ENCODE results near the gene NECAB2.
"Not testable (repeated sequence)": the region's sequence is repeated elsewhere in the genome, so short reads cannot be mapped to it uniquely, and the experiment has no call there.

NECAB2 gene

DNA sequence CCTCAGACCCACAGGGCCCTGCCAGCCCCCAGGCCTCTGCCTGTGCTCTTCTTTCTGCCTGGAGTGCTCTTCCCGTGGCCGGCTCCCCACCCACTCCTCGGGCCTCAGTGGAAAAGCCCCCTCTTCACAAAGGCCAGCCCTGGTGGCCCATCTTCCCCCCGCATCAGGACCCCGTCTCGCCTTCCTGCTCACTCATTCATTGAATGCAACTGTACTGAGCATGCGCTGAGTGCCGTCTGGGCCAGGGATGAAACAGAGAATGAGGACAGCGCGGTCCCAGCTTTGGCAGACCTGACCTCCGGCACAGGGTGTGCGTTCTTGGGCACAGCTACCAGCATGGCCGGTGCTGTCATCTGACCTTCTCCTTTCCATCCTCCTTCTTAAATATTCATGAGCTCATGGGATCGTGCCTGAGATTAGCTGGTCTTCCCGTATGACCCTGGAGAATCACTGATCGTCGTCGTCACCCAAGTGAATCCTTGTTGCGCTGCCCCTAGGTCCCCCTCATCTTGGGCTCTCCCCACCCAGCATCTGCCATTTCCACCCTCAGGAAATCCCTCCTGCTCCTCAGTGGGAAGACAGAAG is 31.4 kb upstream of the NECAB2 start:
- no peak for DNase-seq

DNA sequence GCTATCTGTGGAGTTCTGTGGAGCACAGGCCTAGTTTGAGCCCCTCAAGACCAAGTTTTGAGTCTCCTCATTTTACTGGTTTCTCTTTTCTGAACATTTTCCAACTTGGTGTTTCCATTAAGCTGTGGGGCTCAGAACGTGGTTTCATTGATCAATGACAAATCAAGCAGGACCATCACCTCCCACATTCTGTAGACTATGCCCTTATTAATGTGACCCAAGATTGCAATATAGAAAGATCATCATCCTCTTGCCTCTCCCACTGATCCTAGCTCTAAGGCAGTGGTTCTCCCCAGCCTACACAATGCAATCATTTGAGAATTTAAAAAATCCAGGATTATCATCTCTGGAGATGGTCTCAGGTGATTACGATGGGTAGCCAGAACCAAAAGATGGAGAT is 30.8 kb upstream of the NECAB2 start:
- DNase-seq = no peak

DNA sequence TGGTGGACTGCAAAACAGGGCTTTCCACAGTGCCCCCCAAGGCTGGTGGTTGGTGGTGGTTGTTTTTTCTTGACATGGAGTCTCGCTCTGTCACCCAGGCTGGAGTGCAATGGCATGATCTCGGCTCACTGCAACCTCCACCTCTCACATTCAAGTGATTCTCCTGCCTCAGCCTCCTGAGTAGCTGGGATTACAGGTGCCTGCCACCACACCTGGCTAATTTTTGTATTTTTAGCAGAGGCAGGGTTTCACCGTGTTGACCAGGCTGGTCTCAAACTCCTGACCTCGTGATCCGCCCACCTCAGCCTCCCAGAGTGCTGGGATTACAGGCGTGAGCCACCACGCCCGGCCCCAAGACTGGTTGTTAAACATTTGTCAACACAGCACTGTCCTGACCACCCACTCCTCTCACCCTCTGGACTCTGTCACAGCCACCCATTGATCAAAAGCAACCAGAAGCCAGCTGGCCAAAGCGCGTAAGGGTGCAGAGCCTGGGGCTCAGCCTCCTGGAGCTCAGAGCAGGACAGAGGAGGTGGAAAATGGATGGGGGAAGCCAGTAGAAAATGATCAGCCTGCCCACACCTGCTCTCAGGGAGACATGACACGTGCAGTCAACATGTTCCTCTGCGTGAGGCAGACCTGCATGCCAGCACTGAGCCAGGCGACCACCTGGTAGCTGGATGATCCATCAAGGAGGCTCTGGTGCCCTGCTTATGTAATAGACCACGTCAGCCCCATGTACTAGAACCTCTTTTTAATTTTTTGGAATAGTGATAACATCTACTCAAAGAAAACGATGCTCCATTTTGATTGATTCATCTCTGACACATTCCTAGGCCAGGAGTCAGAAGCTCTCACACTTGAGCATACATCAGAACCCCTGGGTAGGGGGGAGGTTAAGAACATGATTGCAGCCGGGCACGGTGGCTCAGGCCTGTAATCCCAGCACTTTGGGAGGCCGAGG is 29.8 kb upstream of the NECAB2 start:
- DNase-seq = no peak

DNA sequence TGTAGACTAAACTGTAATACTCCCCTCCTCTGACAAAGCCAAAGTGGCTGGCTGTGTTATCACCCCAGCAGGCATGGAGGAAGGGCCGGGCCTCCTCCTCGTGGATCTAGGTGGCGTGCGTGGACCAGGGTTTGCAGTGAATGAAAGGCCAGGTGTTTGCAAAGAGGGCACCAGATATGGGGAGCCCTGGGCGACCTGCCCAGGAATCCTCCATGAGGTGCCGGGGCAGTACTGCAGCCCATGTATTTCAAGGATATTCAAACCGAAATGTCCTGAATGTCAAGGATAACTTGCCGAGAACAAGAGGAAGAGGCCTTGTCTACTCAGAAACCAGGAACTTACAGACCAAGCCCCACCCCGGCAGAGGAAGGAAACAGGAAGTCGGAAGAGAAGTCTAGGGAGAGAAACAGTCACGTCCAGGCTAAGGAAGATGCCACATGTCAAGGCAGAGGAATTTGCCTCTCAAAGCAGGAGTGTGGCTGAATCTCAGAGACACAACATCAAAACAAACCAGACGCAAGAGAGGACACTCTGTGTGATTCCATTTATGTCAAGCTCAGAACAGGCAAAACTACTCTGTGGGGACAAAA is 28.7 kb upstream of the NECAB2 start:
- DNase-seq = peak; percentile 61 to 82 (median 78)

- no peak for DNase-seq
Observed at GRCh38 chr16:83940119-83940518, 27.9 kb upstream of the NECAB2 start.

GRCh38 chr16:83940630-83941378 is 27.2 kb upstream of the NECAB2 start:
- no peak for DNase-seq

GRCh38 chr16:83941546-83941945 is 26.5 kb upstream of the NECAB2 start:
- not testable (repeated sequence) for DNase-seq

DNA sequence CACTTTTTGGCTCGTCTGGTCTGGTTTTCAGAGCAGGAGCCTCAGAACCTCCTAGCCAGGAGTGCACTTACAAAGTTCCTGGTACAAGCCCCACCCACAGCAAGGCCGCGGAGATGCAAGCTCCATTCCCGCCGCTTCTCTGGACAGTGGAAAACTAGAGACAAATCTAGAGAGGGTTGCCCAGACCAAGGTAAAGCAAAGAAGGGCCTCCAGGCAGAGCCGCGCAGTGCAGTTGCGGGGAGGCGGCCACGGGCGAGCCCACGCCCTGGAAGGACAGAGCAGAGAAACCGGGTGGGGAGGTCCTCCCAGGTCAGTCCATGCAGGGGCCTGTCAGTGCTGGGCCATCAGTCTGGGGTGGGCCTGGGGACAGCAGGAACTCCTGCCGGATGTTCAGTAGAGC is 26.0 kb upstream of the NECAB2 start:
- no peak for DNase-seq

DNA sequence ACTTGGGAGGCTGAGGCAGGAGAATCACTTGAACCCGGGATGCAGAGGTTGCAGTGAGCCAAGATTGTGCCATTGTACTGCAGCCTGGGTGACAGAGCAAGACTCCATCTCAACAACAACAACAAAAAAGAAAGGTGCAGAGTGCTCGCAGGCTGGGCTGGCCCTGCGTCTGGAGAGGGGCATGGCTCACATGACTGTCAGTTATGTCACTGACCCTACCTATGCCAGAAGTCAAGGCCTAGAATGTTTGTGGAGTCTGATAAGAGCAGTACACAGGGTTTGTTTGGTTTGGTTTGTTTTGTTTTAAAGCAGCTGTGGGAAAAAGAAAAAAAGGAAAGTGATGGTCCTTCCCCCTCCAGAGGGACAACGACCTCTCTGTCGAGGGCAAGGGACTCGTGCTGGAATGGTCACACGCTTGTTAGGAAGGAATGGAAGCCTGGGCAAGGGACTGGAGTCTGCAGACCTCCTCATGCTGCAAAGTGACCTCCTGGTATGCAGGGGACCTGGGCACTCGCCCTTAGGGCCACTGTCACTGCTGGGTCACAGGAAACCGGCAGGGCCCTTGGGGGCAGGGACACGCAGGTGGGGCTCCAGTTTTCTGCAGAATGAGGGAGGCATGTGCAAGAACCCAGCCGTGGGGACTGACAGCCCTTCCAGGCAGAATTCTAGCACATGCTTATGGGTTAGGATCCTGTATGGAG is 25.1 kb upstream of the NECAB2 start:
- no peak for DNase-seq

DNA sequence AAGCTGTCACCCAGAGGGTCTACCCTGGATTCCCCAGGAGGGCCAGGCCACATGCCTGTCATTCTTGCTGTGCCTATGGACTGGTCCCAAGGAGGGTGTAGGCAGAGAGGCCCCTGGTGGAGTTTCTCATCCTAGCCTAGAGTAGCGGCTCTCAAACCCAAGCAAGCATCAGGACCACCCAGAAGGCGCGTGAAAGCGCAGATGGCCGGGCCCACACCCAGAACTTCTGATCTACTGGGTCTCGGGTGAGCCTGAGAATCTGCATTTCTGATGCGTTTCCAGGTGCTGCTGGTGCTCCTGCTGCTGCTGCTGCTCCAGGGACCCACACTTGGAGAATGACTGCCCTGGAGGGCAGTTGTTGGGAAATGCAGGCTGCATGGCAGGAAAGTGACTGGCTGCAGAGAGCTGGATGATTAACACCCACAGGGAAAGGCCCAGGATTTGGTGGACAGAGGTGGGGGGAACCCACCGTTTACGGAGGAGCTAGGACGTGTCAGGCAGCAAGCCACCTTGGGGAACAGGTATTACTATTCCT is 24.5 kb upstream of the NECAB2 start:
- no peak for DNase-seq

GRCh38 chr16:83945587-83945986 is 22.5 kb upstream of the NECAB2 start:
- DNase-seq = no peak

GRCh38 chr16:83946154-83946780 is 21.8 kb upstream of the NECAB2 start:
- no peak for DNase-seq

DNA sequence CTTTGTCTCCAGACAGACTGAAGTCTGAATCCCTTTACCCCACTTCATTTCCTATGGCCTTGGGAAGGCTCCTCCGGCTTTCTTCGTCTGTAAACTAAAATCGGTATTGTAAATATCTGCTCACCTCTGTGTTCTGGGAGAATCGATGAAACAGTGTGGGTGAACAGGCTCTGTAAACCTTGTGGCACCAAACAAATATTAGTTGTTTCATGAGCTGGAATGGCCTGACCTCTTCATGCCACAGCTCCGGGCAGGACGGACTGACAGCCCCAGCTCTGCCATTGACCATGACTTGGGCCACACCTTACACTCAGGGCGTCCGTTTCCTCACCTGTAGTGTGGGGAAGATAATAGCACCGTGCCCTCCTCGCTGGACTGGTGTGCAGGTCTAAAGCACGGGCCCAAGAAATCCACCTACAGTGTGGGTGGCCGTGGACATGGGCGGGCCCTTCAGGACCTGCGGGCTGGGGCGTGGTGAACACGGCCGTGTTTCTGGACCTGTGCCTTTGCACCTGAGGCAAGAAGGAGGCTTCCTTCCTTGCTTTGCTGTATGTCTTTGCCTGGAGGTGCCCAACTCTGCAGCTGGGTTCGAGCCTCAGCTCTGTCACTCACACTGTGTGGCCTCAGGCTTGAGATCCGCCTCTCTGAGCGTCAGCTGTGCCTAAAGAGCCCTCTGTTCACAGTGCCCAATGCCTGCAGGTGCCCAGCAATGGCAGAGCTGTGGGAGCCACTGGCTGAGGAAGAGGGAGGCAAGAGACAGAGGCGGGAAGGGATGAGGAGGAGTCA is 21.1 kb upstream of the NECAB2 start:
- no peak for DNase-seq

DNA sequence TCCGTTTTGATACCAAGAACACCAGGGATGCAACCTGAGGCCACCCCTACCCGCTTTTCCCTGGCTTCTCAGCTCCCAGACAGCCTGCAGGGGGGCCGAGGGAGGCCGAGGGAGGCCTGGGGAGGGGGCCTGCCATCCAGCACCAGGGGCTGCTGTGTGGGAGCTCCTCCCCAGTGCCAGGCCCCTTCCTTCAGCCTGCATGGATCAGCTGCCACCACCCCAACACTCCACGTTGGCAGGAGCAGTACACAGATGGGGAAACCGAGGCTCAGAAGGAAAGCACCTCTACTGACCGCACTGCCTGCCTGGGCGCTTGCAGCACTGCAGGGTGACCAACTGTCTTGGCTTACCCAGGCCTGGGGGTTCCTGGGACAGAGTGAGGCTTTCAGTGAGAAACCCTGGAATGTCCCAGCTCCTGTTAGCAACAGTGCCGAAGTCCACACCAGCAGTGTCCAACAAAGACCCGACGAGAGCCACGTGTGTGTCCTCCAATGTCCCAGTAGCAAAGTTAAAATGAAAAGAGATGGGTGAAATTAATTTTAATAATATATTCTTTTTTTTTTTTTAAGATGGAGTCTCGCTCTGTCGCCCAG is 20.3 kb upstream of the NECAB2 start:
- DNase-seq = no peak

GRCh38 chr16:83948914-83949723 is 18.9 kb upstream of the NECAB2 start:
- DNase-seq = no peak

DNA sequence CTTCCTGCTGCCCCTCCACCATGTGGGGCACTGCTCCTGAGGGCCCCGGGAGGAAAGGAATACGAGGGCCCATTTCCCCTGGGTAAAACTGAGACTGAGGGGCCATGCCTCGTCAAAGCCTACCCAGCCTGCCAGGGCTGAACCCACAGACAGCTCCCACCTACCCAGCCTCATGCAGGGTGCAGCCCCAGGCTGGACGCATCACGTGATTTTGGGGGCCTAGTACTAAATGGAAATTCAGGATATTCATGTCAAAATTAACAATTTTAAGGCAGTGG is 18.4 kb upstream of the NECAB2 start:
- no peak for DNase-seq

DNA sequence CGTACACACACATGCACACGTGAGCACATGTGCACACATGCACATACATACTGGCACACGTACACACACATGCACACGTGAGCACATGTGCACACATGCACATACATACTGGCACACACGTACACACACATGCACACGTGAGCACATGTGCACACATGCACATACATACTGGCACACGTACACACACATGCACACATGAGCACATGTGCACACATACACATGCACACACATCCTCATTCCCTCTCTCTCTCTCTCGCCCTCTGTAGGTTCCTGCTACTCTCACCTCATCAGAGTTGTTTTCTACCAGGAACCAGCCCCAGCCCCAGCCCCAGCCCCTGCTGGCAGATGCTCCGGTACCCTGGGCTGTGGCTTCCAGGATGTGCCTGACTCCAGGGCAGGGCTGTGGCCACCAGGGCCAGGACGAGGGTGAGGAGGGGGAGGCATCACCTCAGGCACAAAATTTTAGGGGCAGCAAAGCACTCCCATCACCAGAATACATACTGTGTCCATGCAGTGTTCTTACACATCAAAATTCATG is 17.1 kb upstream of the NECAB2 start:
- DNase-seq = not testable (repeated sequence)

GRCh38 chr16:83951544-83951943 is 16.5 kb upstream of the NECAB2 start:
- no peak for DNase-seq

- DNase-seq = peak in 1 of 4 experiments; percentile 14
Observed at GRCh38 chr16:83952587-83952939, 15.5 kb upstream of the NECAB2 start.

All from suppressor macrophage (primary cell).